GM13977 (cell line): ENCODE results near the gene METTL3.

Experiments
- DNase-seq: peaks from one replicate; pipeline ENCODE4 v3.0.0; 2012; ENCODE audit warnings: low spot score
- in situ Hi-C: fragments of 300-500 bp; cut with MboI; formaldehyde crosslinking; loops from one replicate; pipeline ENCODE4 v1.12.0; 2022; ENCODE audit warnings: low sequenced_read_pairs, low pct_unique_long_range_greater_than_20kb, mixed read lengths, inconsistent platforms; ENCODE audit not compliant: unreplicated experiment
- TF ChIP-seq, protein P1 (sequence below): IDR thresholded peaks from 2 replicates; pipeline ENCODE4 v1.5.1; 2012; ENCODE audit warnings: mild to moderate bottlenecking, control low read depth; ENCODE audit not compliant: insufficient read depth; ENCODE audit errors: extremely low read depth, missing control alignments

The METTL3 gene

DNA sequence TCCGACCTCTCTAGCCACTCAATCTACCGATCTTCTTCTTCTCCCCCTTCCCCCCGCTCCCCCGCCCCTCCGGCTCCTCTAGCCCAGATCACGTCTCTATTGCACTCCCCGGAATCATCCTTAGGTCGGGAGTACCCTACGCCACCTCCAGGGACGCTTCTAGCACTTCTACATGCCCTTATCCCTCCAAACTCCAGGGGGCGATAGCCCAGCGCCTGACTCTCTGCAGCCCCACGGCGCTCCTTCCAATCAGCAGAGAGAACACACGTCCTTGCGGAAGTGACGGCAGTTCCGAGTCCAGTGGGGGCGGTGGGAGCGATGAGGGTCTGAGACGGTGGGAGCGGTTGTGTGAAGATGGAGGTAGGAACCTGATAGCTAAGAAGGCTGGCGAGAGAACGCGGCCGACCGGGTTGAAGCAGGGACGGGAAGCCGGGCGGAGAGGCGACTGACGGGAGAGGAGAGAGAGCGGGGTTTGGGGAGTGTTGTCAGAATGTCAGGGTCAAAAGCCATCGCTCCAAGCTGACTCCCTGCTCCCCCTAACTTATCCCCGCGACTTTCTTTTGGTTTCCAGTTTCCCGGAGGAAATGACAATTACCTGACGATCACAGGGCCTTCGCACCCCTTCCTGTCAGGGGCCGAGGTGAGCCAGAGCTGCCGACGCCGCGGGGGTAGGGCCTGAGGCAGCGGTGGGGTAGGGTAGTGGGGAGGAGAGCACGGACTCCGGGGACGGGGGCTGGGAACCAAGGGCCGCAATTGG, 34.0 kb downstream of the METTL3 start, which contains the start of the genes RAB2B and TOX4:
Gene RAB2B (minus strand): TSS at position 35 of the 757 bp plus-strand sequence. CDS start 87 bp downstream, outside the sequence.
Gene TOX4 (plus strand): TSS at position 271 of the 757 bp plus-strand sequence. CDS start 84 bp downstream, at position 355.
- TF ChIP-seq, protein P1, sequence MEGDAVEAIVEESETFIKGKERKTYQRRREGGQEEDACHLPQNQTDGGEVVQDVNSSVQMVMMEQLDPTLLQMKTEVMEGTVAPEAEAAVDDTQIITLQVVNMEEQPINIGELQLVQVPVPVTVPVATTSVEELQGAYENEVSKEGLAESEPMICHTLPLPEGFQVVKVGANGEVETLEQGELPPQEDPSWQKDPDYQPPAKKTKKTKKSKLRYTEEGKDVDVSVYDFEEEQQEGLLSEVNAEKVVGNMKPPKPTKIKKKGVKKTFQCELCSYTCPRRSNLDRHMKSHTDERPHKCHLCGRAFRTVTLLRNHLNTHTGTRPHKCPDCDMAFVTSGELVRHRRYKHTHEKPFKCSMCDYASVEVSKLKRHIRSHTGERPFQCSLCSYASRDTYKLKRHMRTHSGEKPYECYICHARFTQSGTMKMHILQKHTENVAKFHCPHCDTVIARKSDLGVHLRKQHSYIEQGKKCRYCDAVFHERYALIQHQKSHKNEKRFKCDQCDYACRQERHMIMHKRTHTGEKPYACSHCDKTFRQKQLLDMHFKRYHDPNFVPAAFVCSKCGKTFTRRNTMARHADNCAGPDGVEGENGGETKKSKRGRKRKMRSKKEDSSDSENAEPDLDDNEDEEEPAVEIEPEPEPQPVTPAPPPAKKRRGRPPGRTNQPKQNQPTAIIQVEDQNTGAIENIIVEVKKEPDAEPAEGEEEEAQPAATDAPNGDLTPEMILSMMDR, result peak; percentile 95
- peak; percentile 95 for DNase-seq
- in situ Hi-C loops, result no loop called here

DNA sequence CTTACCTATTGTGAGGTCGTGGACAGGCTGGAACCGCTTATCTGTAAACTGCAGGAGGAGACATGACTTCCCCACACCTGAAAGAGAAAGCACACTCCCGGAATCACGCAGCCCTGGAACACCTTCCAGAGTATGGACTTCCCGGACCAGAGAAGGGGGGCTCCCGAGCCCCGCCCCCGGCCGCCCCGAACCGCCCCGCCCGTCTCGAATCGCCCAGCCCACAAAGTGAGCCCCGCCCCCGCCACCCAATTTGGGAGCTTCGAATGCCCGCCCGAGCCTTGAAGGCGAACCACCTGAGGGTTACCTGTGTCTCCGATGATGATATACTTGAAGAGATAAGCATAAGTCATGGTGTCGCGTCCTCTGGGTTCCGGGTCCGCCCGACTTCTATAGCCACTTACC, 34.6 kb downstream of the METTL3 start:
- in situ Hi-C loops, result no loop called here
- no peak for DNase-seq
- TF ChIP-seq, protein P1, result no peak

DNA sequence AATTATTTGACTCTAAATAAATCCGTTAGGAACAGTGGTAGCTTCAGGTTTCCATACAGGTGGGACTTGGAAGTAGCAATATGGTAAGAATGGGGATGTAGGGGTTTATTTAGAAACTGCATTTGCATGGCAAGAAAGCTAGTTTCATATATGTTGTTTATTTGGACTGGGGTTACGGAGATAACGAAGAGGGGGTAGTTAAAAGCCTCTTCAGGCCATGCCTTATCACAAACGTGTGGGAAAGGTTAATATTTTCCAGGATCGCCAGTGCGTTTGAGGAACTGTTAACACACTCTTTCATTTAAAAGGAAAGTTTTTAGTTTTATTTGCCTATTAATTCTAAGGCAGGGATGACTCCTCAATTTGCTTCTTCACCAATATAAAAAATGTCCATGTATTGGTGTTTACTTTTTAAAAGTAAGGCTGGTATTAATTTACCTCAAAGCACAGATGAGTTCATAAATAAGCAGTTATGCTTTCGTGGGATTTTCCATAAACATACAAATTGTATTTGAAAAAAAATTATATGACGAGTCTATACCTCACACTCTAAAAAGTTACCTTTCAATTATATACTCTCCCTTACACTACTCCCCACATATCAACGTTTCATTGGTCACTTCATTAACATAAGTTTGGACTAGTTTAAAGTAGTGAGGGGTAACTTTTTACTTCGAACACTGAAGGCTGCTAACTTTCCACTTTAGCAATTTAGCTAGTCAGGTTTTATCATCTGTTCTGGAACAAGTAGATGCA, 35.2 kb downstream of the METTL3 start:
- in situ Hi-C loops, result no loop called here
- DNase-seq, result no peak
- TF ChIP-seq, protein P1, result no peak

DNA sequence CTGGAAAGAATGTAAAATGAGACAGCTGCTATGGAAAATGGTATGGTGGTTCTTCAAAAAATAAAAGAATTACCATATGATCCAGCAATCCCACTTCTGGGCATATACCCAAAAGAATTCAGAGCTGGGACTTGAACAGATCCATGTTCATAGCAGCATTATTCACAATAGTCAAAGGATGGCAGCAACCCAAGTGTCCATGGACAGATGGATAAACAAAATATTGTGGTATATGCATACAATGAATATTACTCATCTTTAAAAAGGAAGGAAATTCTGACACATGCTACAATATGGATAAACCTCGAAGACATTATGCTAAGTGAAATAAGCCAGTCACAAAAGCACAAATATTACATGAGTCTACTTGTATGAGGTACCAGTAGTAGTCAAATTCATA, 43.5 kb downstream of the METTL3 start:
- in situ Hi-C loops, result no loop called here
- DNase-seq, result no peak
- TF ChIP-seq, protein P1, result no peak

DNA sequence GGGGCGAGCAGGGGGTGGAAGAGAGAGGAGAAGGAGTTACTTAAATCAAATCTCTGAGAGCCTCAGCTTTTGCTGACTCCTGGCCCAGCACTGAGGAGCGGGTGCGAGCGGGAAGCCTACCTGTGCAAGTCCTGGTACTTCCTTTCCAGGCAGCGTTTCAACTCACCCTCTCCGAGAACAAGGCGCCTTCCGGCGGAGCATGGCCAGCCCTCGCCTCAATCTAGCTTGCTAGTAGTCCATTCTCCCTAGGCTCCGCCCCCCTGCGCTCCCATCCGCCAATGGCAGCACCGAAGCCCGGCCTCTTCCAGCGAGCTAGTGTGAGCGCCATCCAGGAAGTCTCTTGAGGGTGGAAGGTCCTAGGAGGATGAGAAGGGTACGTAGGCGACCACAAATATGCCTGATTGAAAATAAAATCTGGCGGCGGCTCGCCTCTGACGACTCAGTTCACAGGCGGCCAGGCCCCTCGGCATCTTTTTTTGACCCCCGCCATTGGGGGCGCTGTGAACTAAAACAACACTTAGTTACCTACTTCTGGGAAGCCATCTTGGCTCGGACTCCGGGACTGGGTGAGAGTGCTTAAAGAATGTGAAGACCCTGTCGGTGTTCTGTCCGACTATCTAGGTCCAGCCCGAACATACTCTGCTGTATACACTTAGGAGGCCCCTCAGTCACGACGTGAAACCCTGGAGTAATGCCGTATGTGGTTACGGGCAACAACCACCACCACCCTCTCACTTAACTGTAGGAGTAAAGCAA, 55.0 kb downstream of the METTL3 start, which contains the start of gene CHD8:
Gene CHD8 (minus strand): TSS at position 212 of the 756 bp plus-strand sequence. CDS start 24,480 bp downstream, outside the sequence.
- TF ChIP-seq, protein P1, result peak; percentile 76
- peak; percentile 96 for DNase-seq
- in situ Hi-C loops, result no loop called here

DNA sequence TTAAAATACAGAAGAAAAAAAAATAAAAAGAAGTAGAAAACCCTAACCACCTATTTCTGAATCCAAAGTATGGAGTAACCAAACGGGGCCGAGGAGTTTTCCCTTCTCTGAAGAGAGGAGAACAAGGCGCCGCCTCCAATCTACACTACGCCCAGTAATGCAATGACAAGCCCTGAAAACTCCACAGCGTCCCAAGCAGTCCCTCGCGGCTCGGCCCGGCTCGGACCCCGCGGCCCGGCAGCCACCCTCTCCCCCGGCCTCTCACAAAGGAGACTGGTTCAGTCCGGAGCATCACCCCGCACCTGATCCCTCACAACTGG, 55.6 kb downstream of the METTL3 start:
- TF ChIP-seq, protein P1, result no peak
- no peak for DNase-seq
- in situ Hi-C loops, result no loop called here
